ENCODE results near the gene PCYT1A. TPM values are rescaled to one million over a fixed set of nuclear protein-coding genes. Genes with fewer than 3 reads are reported as not detected.

The PCYT1A gene
- total and polyA plus RNA-seq, 2 donors (not counting 3 experiments of a cell fraction or from before 2014, with no cell fraction given), result 50.3 to 65.5 TPM

DNA sequence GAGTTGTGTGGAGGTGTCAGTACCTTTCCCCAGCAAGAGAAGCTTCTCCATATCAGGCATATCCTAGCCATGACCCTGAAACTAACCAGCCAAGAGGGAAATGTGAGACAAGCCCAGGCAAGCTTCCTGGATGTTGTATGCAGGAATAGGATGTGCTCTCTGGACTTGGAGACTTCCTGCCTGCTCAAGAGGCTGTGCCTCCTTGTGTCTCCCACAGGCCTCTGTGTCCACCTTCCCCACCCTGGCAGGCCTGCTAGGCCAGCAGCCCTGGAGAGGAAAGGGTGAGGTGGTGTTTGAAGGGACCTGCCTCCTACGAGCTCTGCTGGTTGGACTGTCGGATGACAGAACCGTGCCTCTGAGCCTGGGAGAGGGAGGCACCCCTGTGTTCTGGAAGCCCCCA lies 32.6 kb upstream of the PCYT1A start:
- Histone ChIP-seq H3K9ac (replicated peaks; ENCODE audit: extremely low read depth, insufficient read depth, low read length) (no peak overlapping the region), H3K4me1 (ENCODE audit: control insufficient read depth, extremely low read depth, insufficient read depth, low read length) (peaks cover 5% of the 10 kb centered on the region), H3K4me3 (replicated peaks in 1 of 3; ENCODE audit: insufficient read depth in 1 of 3, low read depth in 1 of 3, low read length in 3 of 3) (no peak overlapping the region), H3K27me3 (ENCODE audit: control insufficient read depth in 2 of 2, insufficient read depth in 2 of 2, low read length in 2 of 2) (no peaks in the 10 kb centered on the region), H2AFZ (ENCODE audit: low read depth, low read length) (peak overlapping the region; percentile 65), H4K20me1 (replicated peaks; ENCODE audit: control insufficient read depth, extremely low read depth, insufficient read depth, low read length) (no peaks in the 10 kb centered on the region), H3K9me1 (replicated peaks; ENCODE audit: control insufficient read depth, extremely low read depth, insufficient read depth, low read length) (no peaks in the 10 kb centered on the region), H3K36me3 (ENCODE audit: control insufficient read depth in 2 of 2, extremely low read depth in 1 of 2, insufficient read depth in 2 of 2, low read length in 2 of 2) (no peaks in the 10 kb centered on the region), H3K9me3 (replicated peaks; ENCODE audit: control insufficient read depth, insufficient read depth, low read length) (no peaks in the 10 kb centered on the region), H3K4me2 (ENCODE audit: insufficient read depth, low read length) (no peak overlapping the region), H3K79me2 (ENCODE audit: control insufficient read depth, insufficient read depth, low read length) (no peaks in the 10 kb centered on the region), H3K27ac (ENCODE audit: insufficient read depth, low read depth, low read length) (no peak overlapping the region)
- dilution Hi-C loops (cut with MboI; ENCODE audit: extremely low pct_ligation_motif_present, low sequenced_read_pairs), result no loop called here
- intact Hi-C loops (cut with micrococcal nuclease), result no loop called here
- DNase-seq (ENCODE audit: low read depth, low spot score) (no peak), FAIRE-seq (peak; percentile 47)
- TF ChIP-seq EZH2 (IDR thresholded peaks at IDR 0.05; ENCODE audit: borderline replicate concordance, low read depth, low read length, severe bottlenecking), result no peak
- no peak for TF ChIP-seq FOS (IDR thresholded peaks at IDR 0.05; ENCODE audit: borderline replicate concordance, insufficient read depth, low read length)
- TF ChIP-seq, protein P1, sequence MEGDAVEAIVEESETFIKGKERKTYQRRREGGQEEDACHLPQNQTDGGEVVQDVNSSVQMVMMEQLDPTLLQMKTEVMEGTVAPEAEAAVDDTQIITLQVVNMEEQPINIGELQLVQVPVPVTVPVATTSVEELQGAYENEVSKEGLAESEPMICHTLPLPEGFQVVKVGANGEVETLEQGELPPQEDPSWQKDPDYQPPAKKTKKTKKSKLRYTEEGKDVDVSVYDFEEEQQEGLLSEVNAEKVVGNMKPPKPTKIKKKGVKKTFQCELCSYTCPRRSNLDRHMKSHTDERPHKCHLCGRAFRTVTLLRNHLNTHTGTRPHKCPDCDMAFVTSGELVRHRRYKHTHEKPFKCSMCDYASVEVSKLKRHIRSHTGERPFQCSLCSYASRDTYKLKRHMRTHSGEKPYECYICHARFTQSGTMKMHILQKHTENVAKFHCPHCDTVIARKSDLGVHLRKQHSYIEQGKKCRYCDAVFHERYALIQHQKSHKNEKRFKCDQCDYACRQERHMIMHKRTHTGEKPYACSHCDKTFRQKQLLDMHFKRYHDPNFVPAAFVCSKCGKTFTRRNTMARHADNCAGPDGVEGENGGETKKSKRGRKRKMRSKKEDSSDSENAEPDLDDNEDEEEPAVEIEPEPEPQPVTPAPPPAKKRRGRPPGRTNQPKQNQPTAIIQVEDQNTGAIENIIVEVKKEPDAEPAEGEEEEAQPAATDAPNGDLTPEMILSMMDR (IDR thresholded peaks at IDR 0.05; ENCODE audit: extremely low read depth in 1 of 2, insufficient read depth in 1 of 2, low read depth in 1 of 2, low read length in 2 of 2), result no peak
- no peak for TF ChIP-seq POLR2AphosphoS5 (IDR thresholded peaks at IDR 0.05; ENCODE audit: insufficient read depth, low read depth, low read length)
- TF ChIP-seq, protein P2, sequence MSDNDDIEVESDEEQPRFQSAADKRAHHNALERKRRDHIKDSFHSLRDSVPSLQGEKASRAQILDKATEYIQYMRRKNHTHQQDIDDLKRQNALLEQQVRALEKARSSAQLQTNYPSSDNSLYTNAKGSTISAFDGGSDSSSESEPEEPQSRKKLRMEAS (IDR thresholded peaks at IDR 0.05; ENCODE audit: insufficient read depth, insufficient read length), result no peak
- no peak for TF ChIP-seq POLR2A (IDR thresholded peaks at IDR 0.05; ENCODE audit: low read depth, low read length)
- TF ChIP-seq GATA2 (IDR thresholded peaks at IDR 0.05; ENCODE audit: insufficient read depth, insufficient read length, low read depth, low read length), result no peak
- POLR2A ChIA-PET, result interaction anchor here (0.6 kb wide), 2 partner anchors 19 to 27 kb away, joined by 3 to 4 read pairs; no protein-coding TSS in a partner anchor
- no TSS peak for BruUV-seq (replicated peaks)
- CTCF ChIA-PET, result interaction anchor here (0.9 kb wide), 1 partner anchor 12 kb away, joined by 3 read pairs; no protein-coding TSS in a partner anchor
